ENCODE data around the gene CREB5.

DNA sequence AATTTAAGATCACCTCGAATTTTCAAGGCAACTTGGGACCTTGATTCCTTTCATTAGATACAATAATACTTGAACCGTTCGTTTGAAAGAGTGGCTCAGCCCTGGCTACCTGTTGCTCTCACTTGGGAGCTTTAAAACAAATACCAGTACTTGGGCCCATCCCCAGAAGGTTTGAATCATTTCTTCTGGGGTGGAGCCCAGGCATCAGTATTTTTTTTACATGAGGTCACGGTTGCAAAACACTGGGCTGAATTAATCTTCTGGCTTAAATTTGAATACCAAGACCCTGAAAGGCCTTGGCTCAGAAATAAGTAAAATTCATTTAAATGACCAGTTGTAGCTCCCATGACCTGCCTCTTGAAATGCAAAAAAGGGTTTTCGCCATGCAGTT, 214.9 kb downstream of the CREB5 start:
- TF ChIP-seq, protein P1, sequence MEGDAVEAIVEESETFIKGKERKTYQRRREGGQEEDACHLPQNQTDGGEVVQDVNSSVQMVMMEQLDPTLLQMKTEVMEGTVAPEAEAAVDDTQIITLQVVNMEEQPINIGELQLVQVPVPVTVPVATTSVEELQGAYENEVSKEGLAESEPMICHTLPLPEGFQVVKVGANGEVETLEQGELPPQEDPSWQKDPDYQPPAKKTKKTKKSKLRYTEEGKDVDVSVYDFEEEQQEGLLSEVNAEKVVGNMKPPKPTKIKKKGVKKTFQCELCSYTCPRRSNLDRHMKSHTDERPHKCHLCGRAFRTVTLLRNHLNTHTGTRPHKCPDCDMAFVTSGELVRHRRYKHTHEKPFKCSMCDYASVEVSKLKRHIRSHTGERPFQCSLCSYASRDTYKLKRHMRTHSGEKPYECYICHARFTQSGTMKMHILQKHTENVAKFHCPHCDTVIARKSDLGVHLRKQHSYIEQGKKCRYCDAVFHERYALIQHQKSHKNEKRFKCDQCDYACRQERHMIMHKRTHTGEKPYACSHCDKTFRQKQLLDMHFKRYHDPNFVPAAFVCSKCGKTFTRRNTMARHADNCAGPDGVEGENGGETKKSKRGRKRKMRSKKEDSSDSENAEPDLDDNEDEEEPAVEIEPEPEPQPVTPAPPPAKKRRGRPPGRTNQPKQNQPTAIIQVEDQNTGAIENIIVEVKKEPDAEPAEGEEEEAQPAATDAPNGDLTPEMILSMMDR (IDR thresholded peaks at IDR 0.05) = no peak
- TF ChIP-seq POLR2A (IDR thresholded peaks at IDR 0.05) (no peak), EP300 (IDR thresholded peaks at IDR 0.05) (no peak)
